ENCODE measurements around the gene CDH22. TPM values are rescaled to one million over a fixed set of nuclear protein-coding genes. Genes with fewer than 3 reads are reported as not detected.

The CDH22 gene
- total RNA-seq, 1 experiment from 2014 or later = not detected

GRCh38 chr20:46157076-46157592 is 151.2 kb downstream of the CDH22 start:
- no peak overlapping the region for H3K27ac ChIP-seq (ENCODE audit: low read depth, low read length, poor library complexity, severe bottlenecking)
- no peaks in the 10 kb centered on the region for H3K36me3 ChIP-seq (ENCODE audit: insufficient read depth, low read length, poor library complexity, severe bottlenecking)
- intact Hi-C loops (cut with micrococcal nuclease; ENCODE audit: unreplicated experiment) = no loop called here
- H3K9me3 ChIP-seq (ENCODE audit: low read depth, low read length, poor library complexity, severe bottlenecking) = no peaks in the 10 kb centered on the region
- ChIA-PET POLR2A (ENCODE audit: low non-redundant PET) (no interaction called here), CTCF (no interaction called here)
- no peak overlapping the region for H3K4me3 ChIP-seq (ENCODE audit: low read depth, low read length, poor library complexity, severe bottlenecking)
- no peak for DNase-seq (ENCODE audit: low spot score)
- BruUV-seq (replicated peaks) = no TSS peak
- H3K4me1 ChIP-seq (ENCODE audit: insufficient read depth, low read length, poor library complexity, severe bottlenecking) = no peaks in the 10 kb centered on the region
- TF ChIP-seq EZH2 (IDR thresholded peaks at IDR 0.05; ENCODE audit: borderline replicate concordance, low read depth, low read length, poor library complexity, severe bottlenecking) = no peak
- peaks cover 10% of the 10 kb centered on the region for H3K27me3 ChIP-seq (replicated peaks; ENCODE audit: insufficient read depth, low read depth, low read length, poor library complexity)

GRCh38 chr20:46156065-46156464 is 152.2 kb downstream of the CDH22 start:
- intact Hi-C loops (cut with micrococcal nuclease; ENCODE audit: unreplicated experiment) = no loop called here

DNA sequence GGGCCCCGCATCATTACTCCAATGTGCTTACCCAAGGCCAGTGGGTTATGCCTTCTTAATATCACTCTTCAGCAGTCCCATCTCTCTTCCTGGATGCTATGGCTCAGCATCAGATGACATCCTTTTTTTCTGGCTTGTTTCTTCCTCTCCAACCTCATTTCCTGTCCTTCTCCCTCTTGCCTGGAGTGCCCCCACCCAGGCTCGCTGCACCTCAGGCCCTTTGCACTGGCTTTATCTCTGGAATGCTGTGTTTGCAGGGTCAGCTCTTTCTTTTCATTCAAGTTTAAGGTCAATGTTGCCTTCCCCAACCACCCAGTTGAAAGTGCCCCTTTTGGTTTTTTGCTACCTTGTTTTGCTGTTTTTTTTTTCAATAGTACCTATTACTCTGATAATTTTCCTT is 153.5 kb downstream of the CDH22 start:
- H3K4me3 ChIP-seq (ENCODE audit: low read depth, low read length, poor library complexity, severe bottlenecking) = no peak overlapping the region
- intact Hi-C loops (cut with micrococcal nuclease; ENCODE audit: unreplicated experiment) = no loop called here
- H3K27me3 ChIP-seq (replicated peaks; ENCODE audit: insufficient read depth, low read depth, low read length, poor library complexity) = peaks cover 6% of the 10 kb centered on the region
- no TSS peak for BruUV-seq (replicated peaks)
- H3K36me3 ChIP-seq (ENCODE audit: insufficient read depth, low read length, poor library complexity, severe bottlenecking) = no peaks in the 10 kb centered on the region
- no peaks in the 10 kb centered on the region for H3K4me1 ChIP-seq (ENCODE audit: insufficient read depth, low read length, poor library complexity, severe bottlenecking)
- ChIA-PET POLR2A (ENCODE audit: low non-redundant PET) (no interaction called here), CTCF (no interaction called here)
- TF ChIP-seq CTCF (conservative IDR thresholded peaks at IDR 0.05; ENCODE audit: low read depth, low read length) = no peak
- no peak for TF ChIP-seq EZH2 (IDR thresholded peaks at IDR 0.05; ENCODE audit: borderline replicate concordance, low read depth, low read length, poor library complexity, severe bottlenecking)
- H3K9me3 ChIP-seq (ENCODE audit: low read depth, low read length, poor library complexity, severe bottlenecking) = no peaks in the 10 kb centered on the region
- no peak for DNase-seq (ENCODE audit: low spot score)
- H3K27ac ChIP-seq (ENCODE audit: low read depth, low read length, poor library complexity, severe bottlenecking) = no peak overlapping the region

More at GRCh38 chr20:46156065-46156464, 152.2 kb downstream of the CDH22 start:
- Histone ChIP-seq H3K36me3 (ENCODE audit: insufficient read depth, low read length, poor library complexity, severe bottlenecking) (no peaks in the 10 kb centered on the region), H3K27me3 (replicated peaks; ENCODE audit: insufficient read depth, low read depth, low read length, poor library complexity) (peaks cover 10% of the 10 kb centered on the region), H3K9me3 (ENCODE audit: low read depth, low read length, poor library complexity, severe bottlenecking) (no peaks in the 10 kb centered on the region), H3K4me1 (ENCODE audit: insufficient read depth, low read length, poor library complexity, severe bottlenecking) (no peaks in the 10 kb centered on the region), H3K4me3 (ENCODE audit: low read depth, low read length, poor library complexity, severe bottlenecking) (no peak overlapping the region), H3K27ac (ENCODE audit: low read depth, low read length, poor library complexity, severe bottlenecking) (no peak overlapping the region)
- no TSS peak for BruUV-seq (replicated peaks)
- TF ChIP-seq EZH2 (IDR thresholded peaks at IDR 0.05; ENCODE audit: borderline replicate concordance, low read depth, low read length, poor library complexity, severe bottlenecking) = no peak
- no peak for TF ChIP-seq CTCF (conservative IDR thresholded peaks at IDR 0.05; ENCODE audit: low read depth, low read length)
- no peak for DNase-seq (ENCODE audit: low spot score)
- ChIA-PET POLR2A (ENCODE audit: low non-redundant PET) (no interaction called here), CTCF (no interaction called here)

DNA sequence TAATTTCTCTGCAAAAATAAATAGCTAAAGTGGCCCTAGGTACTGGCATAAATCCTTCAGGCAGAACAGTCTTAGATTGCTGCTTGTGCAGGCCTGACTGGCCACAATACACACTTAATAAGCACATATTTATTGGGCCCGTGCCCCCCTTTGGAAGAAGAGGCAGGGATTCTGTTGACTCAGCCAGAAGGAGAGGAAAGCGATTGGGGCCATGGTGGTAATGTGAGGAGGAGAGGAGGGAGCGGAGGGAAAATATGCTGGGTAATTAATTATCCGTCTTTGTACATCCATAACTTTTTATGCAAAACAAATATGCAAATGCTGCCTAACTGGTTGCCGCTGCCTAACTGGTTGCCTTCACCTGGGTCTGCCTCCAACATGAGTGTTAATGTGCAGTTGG is 154.0 kb downstream of the CDH22 start:
- POLR2A ChIA-PET (ENCODE audit: low non-redundant PET) = no interaction called here
- Histone ChIP-seq H3K27ac (ENCODE audit: low read depth, low read length, poor library complexity, severe bottlenecking) (no peak overlapping the region), H3K36me3 (ENCODE audit: insufficient read depth, low read length, poor library complexity, severe bottlenecking) (no peaks in the 10 kb centered on the region), H3K4me1 (ENCODE audit: insufficient read depth, low read length, poor library complexity, severe bottlenecking) (no peaks in the 10 kb centered on the region), H3K9me3 (ENCODE audit: low read depth, low read length, poor library complexity, severe bottlenecking) (no peaks in the 10 kb centered on the region), H3K4me3 (ENCODE audit: low read depth, low read length, poor library complexity, severe bottlenecking) (no peak overlapping the region), H3K27me3 (replicated peaks; ENCODE audit: insufficient read depth, low read depth, low read length, poor library complexity) (peaks cover 3% of the 10 kb centered on the region)
- CTCF ChIA-PET = interaction anchor here (0.6 kb wide), 1 partner anchor 125 kb away, joined by 4 read pairs; no protein-coding TSS in a partner anchor
- intact Hi-C loops (cut with micrococcal nuclease; ENCODE audit: unreplicated experiment) = no loop called here
- TF ChIP-seq CTCF (conservative IDR thresholded peaks at IDR 0.05; ENCODE audit: low read depth, low read length) = no peak
- no peak for TF ChIP-seq EZH2 (IDR thresholded peaks at IDR 0.05; ENCODE audit: borderline replicate concordance, low read depth, low read length, poor library complexity, severe bottlenecking)
- DNase-seq (ENCODE audit: low spot score) = no peak
- no TSS peak for BruUV-seq (replicated peaks)

Measured in A673 (cell line).